GM13976 (cell line): ENCODE results near the gene SFXN4.
A peak's percentile ranks its signal among the peaks of the same experiment; 100 is the strongest.
"Not testable (repeated sequence)": the region's sequence is repeated elsewhere in the genome, so short reads cannot be mapped to it uniquely, and the experiment has no call there.

Experiments
- DNase-seq: peaks from one replicate; pipeline ENCODE4 v3.0.0; 2012; ENCODE audit warnings: low spot score
- CTCF ChIP-seq: IDR thresholded peaks from 2 replicates; pipeline ENCODE4 v1.5.1; 2012; ENCODE audit warnings: borderline replicate concordance, mild to moderate bottlenecking; ENCODE audit not compliant: insufficient read depth; ENCODE audit errors: extremely low read depth, missing control alignments, control extremely low read depth
- in situ Hi-C: fragments of 300-500 bp; cut with MboI; formaldehyde crosslinking; loops from one replicate; pipeline ENCODE4 v1.12.0; 2022; ENCODE audit warnings: low sequenced_read_pairs, mixed read lengths, inconsistent platforms; ENCODE audit not compliant: unreplicated experiment

The SFXN4 gene

GRCh38 chr10:119113751-119114732 lies 51.5 kb downstream of the SFXN4 start:
- no peak for TF ChIP-seq CTCF
- in situ Hi-C loops: no loop called here

GRCh38 chr10:119112056-119112455 lies 53.5 kb downstream of the SFXN4 start:
- in situ Hi-C loops: no loop called here
- no peak for TF ChIP-seq CTCF
- no peak for DNase-seq

More at GRCh38 chr10:119113751-119114732, 51.5 kb downstream of the SFXN4 start:
- no peak for DNase-seq

- in situ Hi-C loops: not testable (repeated sequence)
Observed at GRCh38 chr10:119107771-119108170, 57.7 kb downstream of the SFXN4 start.

GRCh38 chr10:119107106-119107505 lies 58.4 kb downstream of the SFXN4 start:
- DNase-seq, in situ Hi-C loops: not testable (repeated sequence)

More at GRCh38 chr10:119107771-119108170, 57.7 kb downstream of the SFXN4 start:
- not testable (repeated sequence) for DNase-seq

GRCh38 chr10:119105899-119106298 lies 59.6 kb downstream of the SFXN4 start:
- DNase-seq, in situ Hi-C loops: not testable (repeated sequence)

- no peak for TF ChIP-seq CTCF
- DNase-seq: no peak
- in situ Hi-C loops: no loop called here
Observed at GRCh38 chr10:119105155-119105554, 60.4 kb downstream of the SFXN4 start.

- TF ChIP-seq CTCF: no peak
- no peak for DNase-seq
- in situ Hi-C loops: no loop called here
Observed at GRCh38 chr10:119104654-119105015, 60.9 kb downstream of the SFXN4 start.

GRCh38 chr10:119103903-119104653 lies 61.4 kb downstream of the SFXN4 start, which contains the start of gene DENND10:
DENND10 (plus strand) TSS chr10:119104113; CDS start chr10:119104143, 30 bp downstream.
- in situ Hi-C loops: no loop called here
- DNase-seq: peak; percentile 98
- no peak for TF ChIP-seq CTCF
